Inflammatory macrophage (primary cell): Measurements from ENCODE around the gene C19orf38.
"Not testable (repeated sequence)": the region's sequence is repeated elsewhere in the genome, so short reads cannot be mapped to it uniquely, and the experiment has no call there.

Experiments used
- DNase-seq, 2 donors: peaks; one replicate each; pipeline ENCODE4 v3.0.0-alpha.2; 2020 to 2022

Gene C19orf38

DNA sequence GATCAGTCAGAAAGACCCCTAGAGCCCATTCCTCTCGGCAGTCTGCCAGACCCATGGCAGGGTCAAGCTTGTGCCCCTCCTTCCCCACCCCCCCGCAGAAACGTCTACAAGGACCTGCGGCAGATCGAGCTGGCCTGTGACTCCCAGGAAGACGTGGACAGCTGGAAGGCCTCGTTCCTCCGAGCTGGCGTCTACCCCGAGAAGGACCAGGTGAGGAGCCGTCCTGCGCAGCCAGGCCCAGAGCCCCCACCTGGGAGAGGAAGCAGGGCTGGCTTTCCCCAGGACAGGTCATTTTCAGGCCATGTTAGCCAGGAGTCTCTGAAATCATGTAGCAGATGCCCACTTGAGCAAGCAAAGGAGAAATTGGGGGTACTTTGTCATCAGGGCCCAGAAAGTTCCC, 24.5 kb upstream of the C19orf38 start:
- DNase-seq: no peak

- DNase-seq: peak; percentile 79 to 88
Observed at GRCh38 chr19:10826231-10826630, 22.0 kb upstream of the C19orf38 start.

DNA sequence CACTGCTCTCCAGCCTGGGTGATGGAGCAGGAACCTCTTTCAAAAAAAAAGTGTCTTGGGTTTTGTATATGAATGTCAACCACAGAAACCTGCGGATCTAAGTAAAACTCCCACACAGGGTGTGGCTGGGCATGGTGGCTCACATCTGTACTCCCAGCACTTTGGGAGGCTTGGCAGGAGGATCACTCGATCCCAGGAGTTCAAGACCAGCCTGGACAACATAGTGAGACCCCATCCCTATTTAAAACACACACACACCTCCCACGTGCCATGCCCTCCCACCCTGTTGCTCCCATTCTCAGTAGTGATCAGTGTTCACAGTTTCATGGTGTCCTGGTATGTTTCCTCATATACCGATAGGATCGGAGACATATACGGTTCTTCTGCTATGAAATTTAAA, 21.4 kb upstream of the C19orf38 start:
- DNase-seq: peak; percentile 33 to 49

- no peak for DNase-seq
Observed at GRCh38 chr19:10828981-10829821, 19.0 kb upstream of the C19orf38 start.

- DNase-seq: no peak
Observed at GRCh38 chr19:10829967-10830366, 18.2 kb upstream of the C19orf38 start.

GRCh38 chr19:10830370-10830769, 17.8 kb upstream of the C19orf38 start:
- DNase-seq: no peak

- no peak for DNase-seq
Observed at GRCh38 chr19:10830931-10831779, 17.1 kb upstream of the C19orf38 start.

GRCh38 chr19:10831987-10832938, 16.0 kb upstream of the C19orf38 start:
- DNase-seq: no peak

DNA sequence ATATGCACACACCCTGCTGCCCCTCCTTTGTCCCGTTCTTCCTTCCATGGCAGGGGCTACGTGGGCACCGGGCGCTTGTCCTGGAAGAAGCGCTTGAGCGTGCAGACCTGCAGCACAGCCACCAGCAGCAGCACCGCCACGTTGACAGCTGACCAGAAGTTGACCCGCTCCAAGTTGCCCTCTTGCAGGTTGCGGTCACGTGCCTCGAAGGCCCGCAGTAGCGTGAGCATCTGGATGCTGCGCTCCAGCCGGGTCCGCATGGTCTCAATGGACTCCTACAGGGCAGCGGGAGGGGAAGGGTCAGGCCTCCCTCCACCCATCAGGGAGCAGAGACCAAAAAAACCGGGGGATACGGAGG, 15.3 kb upstream of the C19orf38 start:
- DNase-seq: no peak

DNA sequence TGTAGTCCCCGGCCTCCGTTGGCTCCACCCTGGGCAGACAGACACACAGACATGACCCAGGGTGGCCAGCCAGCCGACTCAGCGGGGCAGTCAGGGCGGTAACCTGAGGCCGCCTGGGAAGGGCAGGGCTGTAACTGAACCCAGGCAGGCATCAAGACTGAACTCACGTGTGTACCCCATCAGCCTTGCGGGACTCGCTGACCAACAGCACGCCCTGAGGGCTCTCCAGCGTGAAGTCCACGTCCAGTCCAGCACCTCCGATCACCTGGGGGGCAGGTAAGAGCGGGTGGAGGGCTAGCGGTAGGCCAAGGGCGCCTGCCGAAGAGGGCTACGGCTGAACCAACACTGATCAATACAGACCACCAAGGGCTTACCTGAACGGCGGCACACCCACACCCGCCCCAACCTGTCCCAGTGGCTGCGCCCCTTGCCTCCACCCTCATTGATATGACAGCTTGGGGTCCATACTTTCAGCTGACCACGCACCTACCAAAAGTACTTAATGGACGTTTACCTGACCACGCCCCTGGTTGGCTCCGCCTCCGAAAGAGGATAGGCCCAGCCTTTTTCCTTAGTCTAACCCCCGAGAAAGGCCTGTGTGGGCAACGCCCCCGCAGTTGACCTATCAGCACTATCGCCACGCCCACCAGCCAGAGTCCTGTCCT, 13.0 kb upstream of the C19orf38 start:
- no peak for DNase-seq

DNA sequence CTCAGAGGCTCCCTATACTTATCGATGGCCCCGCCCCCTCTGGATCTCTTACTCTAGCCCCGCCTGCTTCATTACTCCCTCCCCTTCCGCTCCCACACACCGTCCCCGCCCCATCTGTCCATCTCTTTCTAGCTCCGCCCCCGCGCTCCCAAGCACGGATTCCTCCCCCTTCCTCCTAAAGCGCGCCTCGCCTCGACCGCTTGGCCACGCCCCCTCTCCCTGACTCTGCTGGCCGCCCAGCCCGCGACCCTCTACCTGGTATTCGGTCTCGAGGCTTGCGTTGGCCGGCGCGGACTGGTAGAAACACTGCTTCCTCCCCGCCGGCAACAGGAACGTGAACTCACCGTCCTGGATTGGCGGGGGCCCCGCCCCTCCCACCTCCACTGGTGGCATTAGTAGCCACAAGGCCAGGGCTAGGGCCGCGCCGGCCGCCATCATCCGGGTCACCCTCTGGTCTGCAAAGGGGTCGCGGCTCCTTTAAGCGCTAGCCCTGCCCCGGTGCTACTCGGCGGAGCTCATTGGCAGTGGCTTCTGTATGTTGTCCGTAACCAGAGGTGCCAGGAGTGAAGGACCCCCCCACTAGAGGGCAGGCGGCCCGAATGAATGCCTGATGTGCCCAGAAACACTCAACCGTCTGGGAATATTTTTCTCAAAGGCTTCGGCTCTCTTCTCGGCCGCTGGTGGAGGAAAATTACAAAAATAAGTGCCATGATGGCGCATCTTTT, 12.3 kb upstream of the C19orf38 start, which contains the start of gene TMED1:
TSS of gene TMED1 (minus strand) at position 459 of the 725 bp plus-strand sequence. CDS start at position 438, 21 bp downstream.
- peak; percentile 99 for DNase-seq

GRCh38 chr19:10836479-10837330, 11.5 kb upstream of the C19orf38 start:
- peak; percentile 90 to 94 for DNase-seq

DNA sequence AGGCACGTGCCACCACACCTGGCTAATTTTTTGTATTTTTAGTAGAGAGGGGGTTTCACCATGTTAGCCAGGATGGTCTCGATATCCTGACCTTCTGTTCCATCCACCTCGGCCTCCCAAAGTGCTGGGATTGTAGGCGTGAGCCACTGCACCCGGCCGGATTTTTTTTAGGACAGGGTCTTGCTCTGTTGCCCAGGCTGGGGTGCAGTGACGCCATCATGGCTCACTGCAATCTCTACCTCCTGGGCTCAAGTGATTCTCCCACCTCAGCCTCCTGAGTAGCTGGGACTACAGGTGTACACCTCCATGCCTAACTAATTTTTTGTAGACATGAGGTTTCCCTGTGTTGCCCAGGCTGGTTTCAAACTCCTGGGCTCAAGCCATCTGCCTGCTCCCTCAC, 10.6 kb upstream of the C19orf38 start:
- not testable (repeated sequence) for DNase-seq

DNA sequence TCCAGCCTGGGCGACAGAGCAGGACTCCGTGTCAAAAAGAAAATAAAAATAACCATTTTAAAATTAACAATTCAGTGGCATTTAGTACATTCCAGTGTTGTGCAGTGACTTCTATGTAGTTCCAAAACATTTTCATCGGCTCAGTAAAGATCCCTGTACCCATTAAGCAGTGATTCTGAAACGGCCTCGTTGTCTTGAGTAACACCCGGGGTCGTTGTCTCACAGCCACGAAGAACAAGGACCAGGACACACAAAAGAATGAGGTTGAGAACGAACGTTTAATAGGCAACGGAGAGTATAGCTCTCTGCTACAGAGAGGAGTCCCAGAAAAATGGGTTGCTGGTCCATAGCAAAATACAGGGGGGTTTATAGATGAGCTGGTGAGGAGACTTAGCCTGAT, 9.8 kb upstream of the C19orf38 start:
- no peak for DNase-seq

DNA sequence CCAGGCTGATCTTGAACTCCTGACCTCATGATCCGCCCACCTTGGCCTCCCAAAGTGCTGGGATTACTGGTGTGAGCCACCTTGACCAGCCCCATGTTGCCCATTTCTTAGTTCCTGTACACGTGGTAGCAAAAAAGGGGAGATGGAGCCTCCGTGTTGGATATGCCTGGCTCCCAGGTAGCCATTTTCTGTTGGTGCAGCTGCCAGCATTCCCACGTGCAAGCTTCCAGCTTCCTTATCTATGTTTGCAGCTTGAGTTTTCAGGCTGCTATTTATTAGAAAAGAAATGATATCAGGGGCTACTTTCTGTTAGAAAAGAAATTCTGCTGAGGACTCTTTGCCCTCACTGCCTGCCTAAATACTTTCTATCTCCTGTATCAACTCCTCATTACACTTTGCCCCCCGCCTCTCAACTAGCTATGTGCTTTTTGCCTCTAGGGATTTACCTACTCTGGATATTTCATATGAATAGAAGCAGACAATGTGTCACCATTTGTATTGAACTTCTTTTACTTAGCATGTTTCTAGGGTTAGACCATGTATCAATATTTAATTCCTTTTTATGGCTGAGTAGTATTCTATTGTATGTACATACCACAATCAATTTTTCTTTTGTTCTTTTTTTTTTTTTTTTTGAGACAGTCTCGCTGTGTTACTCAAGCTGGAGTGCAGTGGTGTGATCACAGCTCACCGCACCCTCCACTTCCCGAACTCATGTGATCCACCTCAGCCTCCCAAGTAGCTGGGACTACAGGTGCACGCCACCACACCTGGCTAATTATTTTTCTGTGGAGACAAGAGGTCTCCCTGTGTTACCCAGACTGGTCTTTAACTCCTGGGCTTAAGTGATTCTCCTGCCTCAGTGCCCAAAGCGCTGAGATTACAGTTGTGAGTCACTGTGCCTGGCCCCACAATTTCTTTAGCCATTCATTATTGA, 8.8 kb upstream of the C19orf38 start:
- DNase-seq: no peak

- DNase-seq: no peak
Observed at GRCh38 chr19:10842788-10843187, 5.4 kb upstream of the C19orf38 start.

DNA sequence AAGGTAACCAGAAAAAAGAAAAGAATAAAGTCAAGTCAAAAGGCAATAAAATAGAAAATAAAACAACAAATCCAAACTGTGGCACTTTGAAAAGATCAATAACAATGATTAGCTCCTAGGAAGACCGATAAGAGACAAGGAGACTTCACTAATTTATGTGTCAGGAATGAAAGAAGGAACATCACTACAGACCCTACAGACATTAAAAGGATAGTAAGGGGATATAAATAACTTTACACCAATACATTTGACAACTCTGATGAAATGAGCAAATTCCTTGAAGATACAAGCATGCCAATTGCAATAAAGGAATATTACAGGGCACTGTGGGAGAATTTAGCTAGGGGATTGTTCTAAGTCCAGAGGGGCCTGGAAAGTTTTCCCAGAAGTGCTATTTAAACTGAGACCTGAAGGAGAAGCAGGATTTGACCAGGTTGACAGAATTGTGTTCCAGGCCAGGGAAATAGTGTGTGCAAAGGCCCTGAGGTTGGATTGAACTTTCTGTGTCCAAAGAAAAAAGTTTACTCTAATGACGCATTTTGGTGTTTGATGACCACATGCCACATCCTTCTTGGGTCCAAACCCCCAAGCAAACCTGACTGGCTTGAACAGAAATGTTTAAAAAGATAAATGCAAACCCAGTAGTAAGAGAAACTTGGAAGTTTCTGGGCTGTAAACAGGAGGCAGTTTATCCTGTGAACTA, 1.6 kb upstream of the C19orf38 start:
- no peak for DNase-seq

- no peak for DNase-seq
Observed at GRCh38 chr19:10850631-10851030, 2.4 kb downstream of the C19orf38 start.
